HepG2 (cell line): ENCODE results near the gene ZIM2. TPM values are rescaled to one million over a fixed set of nuclear protein-coding genes. Genes with fewer than 3 reads are reported as not detected.

Experiments used
- ESRRA ChIP-seq: sonication (generic); formaldehyde crosslinking; IDR thresholded peaks from 2 replicates; pipeline ENCODE4 v1.5.1; 2020; ENCODE audit warnings: mild to moderate bottlenecking, low read depth, missing genetic modification reagents
- HNRNPUL1 ChIP-seq: fragments of 200-400 bp; formaldehyde crosslinking; IDR thresholded peaks from 2 replicates; pipeline ENCODE4 v1.6.1; 2017; ENCODE audit warnings: low read depth, mild to moderate bottlenecking, low read length, moderate library complexity
- MZF1 ChIP-seq: sonication (generic); formaldehyde crosslinking; IDR thresholded peaks from 2 replicates; pipeline ENCODE4 v1.8.1; 2023; ENCODE audit warnings: mild to moderate bottlenecking, missing genetic modification reagents, borderline replicate concordance
- NCOA2 ChIP-seq: sonication (generic); formaldehyde crosslinking; IDR thresholded peaks from 2 replicates; pipeline ENCODE4 v1.8.0; 2022; ENCODE audit warnings: inconsistent platforms
- NCOA5 ChIP-seq: sonication (generic); formaldehyde crosslinking; IDR thresholded peaks from 2 replicates; pipeline ENCODE4 v1.4.0; 2020; ENCODE audit warnings: missing genetic modification reagents
- NFE2L1 ChIP-seq: sonication (generic); formaldehyde crosslinking; IDR thresholded peaks from 2 replicates; pipeline ENCODE4 v1.4.0; 2020; ENCODE audit warnings: missing genetic modification reagents, mild to moderate bottlenecking, borderline replicate concordance
- NFKB2 ChIP-seq: sonication (generic); formaldehyde crosslinking; IDR thresholded peaks from 2 replicates; pipeline ENCODE4 v1.4.0; 2020; ENCODE audit warnings: missing genetic modification reagents, borderline replicate concordance
- PAX8 ChIP-seq: sonication (generic); formaldehyde crosslinking; IDR thresholded peaks from 2 replicates; pipeline ENCODE4 v1.8.0; 2022; ENCODE audit warnings: mild to moderate bottlenecking, missing genetic modification reagents, borderline replicate concordance
- PHF5A ChIP-seq: IDR thresholded peaks from one replicate; pipeline ENCODE4 v1.6.1; 2018; ENCODE audit warnings: low read depth, missing genetic modification reagents; ENCODE audit not compliant: unreplicated experiment
- SRSF4 ChIP-seq: fragments of 200-400 bp; formaldehyde crosslinking; IDR thresholded peaks from one replicate; pipeline ENCODE4 v1.6.1; 2018; ENCODE audit warnings: mild to moderate bottlenecking, low read depth, low read length, moderate library complexity; ENCODE audit not compliant: poor library complexity, severe bottlenecking
- STAG1 ChIP-seq: sonication (generic); formaldehyde crosslinking; IDR thresholded peaks from 2 replicates; pipeline ENCODE4 v1.4.0; 2020; ENCODE audit warnings: missing genetic modification reagents
- THAP8 ChIP-seq: sonication (generic); formaldehyde crosslinking; IDR thresholded peaks from 2 replicates; pipeline ENCODE4 v1.5.1; 2020; ENCODE audit warnings: missing genetic modification reagents, mild to moderate bottlenecking, borderline replicate concordance
- ZMYM4 ChIP-seq: sonication (generic); formaldehyde crosslinking; IDR thresholded peaks from 2 replicates; pipeline ENCODE4 v1.8.1; 2023; ENCODE audit warnings: mild to moderate bottlenecking, missing genetic modification reagents
- ZNF282 ChIP-seq: fragments of 450-650 bp; IDR thresholded peaks from 2 replicates; pipeline ENCODE4 v1.6.1; 2018; ENCODE audit not compliant: partially characterized antibody
- ZNF501 ChIP-seq: sonication (generic); formaldehyde crosslinking; IDR thresholded peaks from 2 replicates; pipeline ENCODE4 v1.5.1; 2020; ENCODE audit warnings: mild to moderate bottlenecking, moderate library complexity, missing genetic modification reagents
- ZNF513 ChIP-seq: sonication (generic); formaldehyde crosslinking; conservative IDR thresholded peaks from 2 replicates; pipeline ENCODE4 v1.5.0; 2020; ENCODE audit warnings: missing genetic modification reagents
- ZNF549 ChIP-seq: sonication (generic); formaldehyde crosslinking; IDR thresholded peaks from 2 replicates; pipeline ENCODE4 v1.5.0; 2020; ENCODE audit warnings: missing genetic modification reagents
- ZNF619 ChIP-seq: sonication (generic); formaldehyde crosslinking; IDR thresholded peaks from 2 replicates; pipeline ENCODE4 v1.4.0; 2020; ENCODE audit warnings: mild to moderate bottlenecking, missing genetic modification reagents
- ZNF674 ChIP-seq: sonication (generic); formaldehyde crosslinking; IDR thresholded peaks from 2 replicates; pipeline ENCODE4 v1.5.0; 2020; ENCODE audit warnings: low read depth, mild to moderate bottlenecking, missing genetic modification reagents
- ZNF737 ChIP-seq: sonication (generic); formaldehyde crosslinking; IDR thresholded peaks from 2 replicates; pipeline ENCODE4 v1.5.0; 2020; ENCODE audit warnings: missing genetic modification reagents, mild to moderate bottlenecking, borderline replicate concordance
- ZNF747 ChIP-seq: sonication (generic); formaldehyde crosslinking; IDR thresholded peaks from 2 replicates; pipeline ENCODE4 v1.8.1; 2023; ENCODE audit warnings: missing genetic modification reagents, mild to moderate bottlenecking, borderline replicate concordance
- ZNF776 ChIP-seq: sonication (generic); formaldehyde crosslinking; IDR thresholded peaks from 2 replicates; pipeline ENCODE4 v1.4.0; 2020; ENCODE audit warnings: mild to moderate bottlenecking, missing genetic modification reagents
- ZNF790 ChIP-seq: sonication (generic); formaldehyde crosslinking; IDR thresholded peaks from 2 replicates; pipeline ENCODE4 v1.8.0; 2022; ENCODE audit warnings: missing genetic modification reagents, mild to moderate bottlenecking, borderline replicate concordance
- polyA plus RNA-seq, 8 experiments: library from polyadenylated mRNA; depleted of rRNA in 3 of 8; stranded (reverse) in 7 of 8; unstranded in 1 of 8; fragments of >200 nt; fragmentation: Illumina TruSeq in 4 of 8; extraction: Trizol in 4 of 8; gene quantifications; 2 replicates each; pipeline versions ENCODE4 v1.2.1 to v1.2.3, GENCODE V29; 2011 to 2016; ENCODE audit warnings: low read depth in 4 of 8, missing spikeins in 1 of 8, mixed read lengths in 1 of 8; ENCODE audit not compliant: insufficient read depth in 1 of 8
- total RNA-seq, 5 experiments: library from RNA; depleted of rRNA; stranded (reverse); fragments of >200 nt; fragmentation: Illumina TruSeq; extraction: Trizol; gene quantifications; 2 replicates each; pipeline ENCODE4 v1.2.3, GENCODE V29; 2016; ENCODE audit warnings: low read depth in 1 of 5
- TF ChIP-seq, protein P1 (sequence below): sonication (generic); formaldehyde crosslinking; IDR thresholded peaks from 2 replicates; pipeline ENCODE4 v1.8.0; 2022; ENCODE audit warnings: mild to moderate bottlenecking, missing genetic modification reagents
- TF ChIP-seq, protein P2 (sequence below): sonication (generic); formaldehyde crosslinking; IDR thresholded peaks from 2 replicates; pipeline ENCODE4 v1.4.0; 2020; ENCODE audit warnings: mild to moderate bottlenecking, missing genetic modification reagents, borderline replicate concordance

ZIM2 gene
- total and polyA plus RNA-seq, 2 of the 13 experiments (the other 11 are each of a cell fraction or from before 2014, with no cell fraction given) = 7.2 to 10.3 TPM

GRCh38 chr19:56880592-56881190 is 40.2 kb upstream of the ZIM2 start (continued):
- TF ChIP-seq SRSF4 = no peak
- peak; percentile 38 for TF ChIP-seq STAG1
- TF ChIP-seq NFE2L1 = no peak
- TF ChIP-seq, protein P1, sequence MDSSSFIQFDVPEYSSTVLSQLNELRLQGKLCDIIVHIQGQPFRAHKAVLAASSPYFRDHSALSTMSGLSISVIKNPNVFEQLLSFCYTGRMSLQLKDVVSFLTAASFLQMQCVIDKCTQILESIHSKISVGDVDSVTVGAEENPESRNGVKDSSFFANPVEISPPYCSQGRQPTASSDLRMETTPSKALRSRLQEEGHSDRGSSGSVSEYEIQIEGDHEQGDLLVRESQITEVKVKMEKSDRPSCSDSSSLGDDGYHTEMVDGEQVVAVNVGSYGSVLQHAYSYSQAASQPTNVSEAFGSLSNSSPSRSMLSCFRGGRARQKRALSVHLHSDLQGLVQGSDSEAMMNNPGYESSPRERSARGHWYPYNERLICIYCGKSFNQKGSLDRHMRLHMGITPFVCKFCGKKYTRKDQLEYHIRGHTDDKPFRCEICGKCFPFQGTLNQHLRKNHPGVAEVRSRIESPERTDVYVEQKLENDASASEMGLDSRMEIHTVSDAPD (CRISPR knock-in tag) = peak; percentile 55
- TF ChIP-seq PAX8 (CRISPR knock-in tag) = no peak
- TF ChIP-seq PHF5A (CRISPR knock-in tag) = peak; percentile 43
- TF ChIP-seq ZNF737 (CRISPR knock-in tag) = peak; percentile 84; the same call in 1 of the 2 replicates
- TF ChIP-seq ZNF513 (CRISPR knock-in tag) = no peak; the same call in 1 of the 2 replicates
- TF ChIP-seq ZNF549 (CRISPR knock-in tag) = no peak
- 0 out of 2 replicates have a peak, but pooled peaks have one; percentile 92 for TF ChIP-seq ZNF747
- TF ChIP-seq NCOA5 (CRISPR knock-in tag) = no peak
- no peak for TF ChIP-seq ZNF776 (CRISPR knock-in tag)
- TF ChIP-seq NCOA2 = peak; percentile 94
- no peak for TF ChIP-seq ZNF282
- TF ChIP-seq ZNF674 (CRISPR knock-in tag) = no peak
- TF ChIP-seq HNRNPUL1 = peak; percentile 52; the same call in 1 of the 2 replicates
- TF ChIP-seq ZNF501 = peak; percentile 73
- TF ChIP-seq ZMYM4 (CRISPR knock-in tag) = peak; percentile 89; the same call in 1 of the 2 replicates
- peak; percentile 84; the same call in 1 of the 2 replicates for TF ChIP-seq ZNF790 (CRISPR knock-in tag)
- TF ChIP-seq THAP8 = no peak
- TF ChIP-seq ZNF619 = no peak; the same call in 1 of the 2 replicates
- TF ChIP-seq ESRRA = peak; percentile 26; the same call in 1 of the 2 replicates
- TF ChIP-seq, protein P2, sequence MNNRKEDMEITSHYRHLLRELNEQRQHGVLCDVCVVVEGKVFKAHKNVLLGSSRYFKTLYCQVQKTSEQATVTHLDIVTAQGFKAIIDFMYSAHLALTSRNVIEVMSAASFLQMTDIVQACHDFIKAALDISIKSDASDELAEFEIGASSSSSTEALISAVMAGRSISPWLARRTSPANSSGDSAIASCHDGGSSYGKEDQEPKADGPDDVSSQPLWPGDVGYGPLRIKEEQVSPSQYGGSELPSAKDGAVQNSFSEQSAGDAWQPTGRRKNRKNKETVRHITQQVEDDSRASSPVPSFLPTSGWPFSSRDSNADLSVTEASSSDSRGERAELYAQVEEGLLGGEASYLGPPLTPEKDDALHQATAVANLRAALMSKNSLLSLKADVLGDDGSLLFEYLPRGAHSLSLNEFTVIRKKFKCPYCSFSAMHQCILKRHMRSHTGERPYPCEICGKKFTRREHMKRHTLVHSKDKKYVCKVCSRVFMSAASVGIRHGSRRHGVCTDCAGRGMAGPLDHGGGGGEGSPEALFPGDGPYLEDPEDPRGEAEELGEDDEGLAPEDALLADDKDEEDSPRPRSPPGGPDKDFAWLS = 0 out of 2 replicates have a peak, but pooled peaks have one; percentile 44
- TF ChIP-seq MZF1 = no peak
- no peak for TF ChIP-seq NFKB2 (CRISPR knock-in tag)
